Stimulated activated naive CD8-positive, alpha-beta T cell treated with anti-CD3 and anti-CD28 coated beads, Interleukin-15, Interleukin-2, amounts not matched to agents 100 ng/mL and 50 ng/mL, for 24 hours (primary cell): ENCODE results near the gene RBP2.

Experiments used
- H3K27ac Mint-ChIP-seq: one replicate; pipeline ENCODE4 v1.8.0; 2021; ENCODE audit warnings: mild to moderate bottlenecking, mixed read lengths
- H3K27me3 Mint-ChIP-seq: one replicate; pipeline ENCODE4 v1.8.0; 2021; ENCODE audit warnings: mixed read lengths
- H3K36me3 Mint-ChIP-seq: one replicate; pipeline ENCODE4 v1.8.0; 2021; ENCODE audit warnings: low read depth, mixed read lengths
- H3K4me1 Mint-ChIP-seq: one replicate; pipeline ENCODE4 v1.8.0; 2021; ENCODE audit warnings: low read depth, mixed read lengths
- H3K4me3 Mint-ChIP-seq: one replicate; pipeline ENCODE4 v1.8.0; 2021; ENCODE audit warnings: mild to moderate bottlenecking, mixed read lengths
- H3K9me3 Mint-ChIP-seq: one replicate; pipeline ENCODE4 v1.8.0; 2021; ENCODE audit warnings: mixed read lengths

The RBP2 gene

DNA sequence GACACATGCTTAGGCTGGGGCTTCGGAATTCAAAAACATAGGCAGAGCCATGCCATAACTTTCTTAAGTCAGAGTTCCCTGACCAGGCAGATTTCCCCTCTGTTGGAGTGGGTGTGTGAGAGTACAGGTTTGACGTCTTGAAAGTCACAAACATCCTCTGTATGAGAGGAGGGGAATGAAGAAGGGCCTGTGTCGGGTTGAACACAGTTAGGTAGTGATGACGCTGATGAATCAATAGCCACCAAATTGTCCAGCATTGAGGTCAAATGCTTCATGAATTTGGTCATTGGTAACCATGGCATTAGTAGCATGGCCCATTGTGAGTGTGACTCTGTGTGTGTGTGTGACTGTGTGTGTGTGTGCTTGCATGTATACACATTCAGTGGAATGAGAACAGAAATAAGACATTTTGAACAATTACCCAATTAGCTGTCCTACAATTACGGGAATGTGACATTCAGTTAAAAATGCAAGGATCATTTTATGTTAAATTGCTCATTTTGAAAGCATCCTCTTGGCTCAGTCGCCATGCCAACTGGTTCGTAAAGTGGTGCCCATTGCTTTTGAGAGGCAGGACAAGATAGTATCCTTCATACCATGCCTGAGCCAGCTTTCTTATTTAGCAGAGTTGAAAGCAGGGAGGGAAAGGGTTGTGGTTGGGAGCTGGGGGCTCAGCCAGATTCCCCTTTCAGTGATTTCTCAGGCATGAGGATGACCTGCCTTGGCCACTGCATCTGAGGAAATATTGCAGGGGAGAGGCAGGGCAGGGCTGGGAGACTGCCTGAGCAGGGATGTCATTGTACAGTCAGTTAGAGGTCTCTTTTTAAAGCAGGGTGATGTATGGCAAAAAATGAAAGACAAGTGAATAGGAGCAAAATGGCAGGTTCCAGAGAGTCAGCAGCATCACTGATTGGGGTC, 35.4 kb downstream of the RBP2 start:
- H3K4me1 Mint-ChIP-seq = no peaks in the 10 kb centered on the region
- H3K9me3 Mint-ChIP-seq = no peaks in the 10 kb centered on the region
- no peaks in the 10 kb centered on the region for H3K36me3 Mint-ChIP-seq
- no peak overlapping the region for H3K4me3 Mint-ChIP-seq
- no peaks in the 10 kb centered on the region for H3K27me3 Mint-ChIP-seq
- H3K27ac Mint-ChIP-seq = no peak overlapping the region

DNA sequence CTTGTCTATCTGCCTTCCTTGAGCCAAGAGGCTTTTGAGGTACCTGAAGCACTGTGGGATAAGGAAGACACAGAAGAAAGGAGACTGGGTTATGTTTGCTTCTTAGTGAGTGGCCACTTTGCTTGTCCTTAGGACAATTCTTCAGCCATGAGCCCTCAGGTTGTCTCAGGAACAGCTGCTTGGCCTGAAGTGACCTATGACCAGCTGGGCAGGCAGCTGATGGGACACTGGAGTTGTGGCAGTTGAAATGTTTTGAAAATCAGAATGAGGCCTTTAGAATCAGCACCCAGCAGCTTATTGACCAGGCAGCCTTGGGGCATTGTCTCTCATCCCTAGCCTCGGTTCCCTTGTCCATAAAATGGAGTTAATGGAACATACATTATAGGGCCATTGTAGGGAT, 37.0 kb downstream of the RBP2 start:
- H3K4me1 Mint-ChIP-seq = no peaks in the 10 kb centered on the region

DNA sequence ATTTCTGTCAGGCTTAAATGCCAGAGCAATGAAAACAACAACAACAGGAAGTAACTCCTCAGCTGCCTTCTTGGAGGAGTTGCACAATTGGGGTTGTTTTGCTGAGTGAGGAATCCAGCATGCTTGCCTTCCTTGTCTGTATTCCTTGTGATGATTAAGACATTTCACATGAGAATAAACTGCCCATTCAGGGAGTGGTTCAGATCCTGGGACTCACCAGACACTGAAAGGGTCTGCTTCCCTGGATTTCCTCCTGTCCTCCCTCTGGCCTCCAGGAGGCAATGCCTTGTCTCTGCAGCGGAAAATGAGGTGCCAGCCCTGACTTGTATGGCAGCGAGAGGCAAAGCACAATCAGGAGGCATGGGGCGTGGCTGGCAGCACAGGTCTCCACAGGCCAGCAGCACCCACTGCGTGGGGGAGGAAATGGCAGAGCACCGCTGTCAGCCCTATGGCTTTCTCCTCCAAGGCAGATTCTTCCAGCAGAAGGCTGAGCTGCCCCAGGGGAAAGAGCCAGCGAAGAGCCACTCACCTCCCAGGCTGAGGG, 41.5 kb downstream of the RBP2 start:
- H3K27ac Mint-ChIP-seq = no peak overlapping the region
- H3K9me3 Mint-ChIP-seq = no peaks in the 10 kb centered on the region
- no peaks in the 10 kb centered on the region for H3K4me1 Mint-ChIP-seq
- H3K36me3 Mint-ChIP-seq = peaks cover 4% of the 10 kb centered on the region
- no peaks in the 10 kb centered on the region for H3K27me3 Mint-ChIP-seq
- H3K4me3 Mint-ChIP-seq = no peak overlapping the region

More for the DNA sequence above, 37.0 kb downstream of the RBP2 start:
- Mint-ChIP-seq H3K4me3 (no peak overlapping the region), H3K36me3 (no peaks in the 10 kb centered on the region), H3K27me3 (no peaks in the 10 kb centered on the region), H3K9me3 (no peaks in the 10 kb centered on the region), H3K27ac (no peak overlapping the region)

DNA sequence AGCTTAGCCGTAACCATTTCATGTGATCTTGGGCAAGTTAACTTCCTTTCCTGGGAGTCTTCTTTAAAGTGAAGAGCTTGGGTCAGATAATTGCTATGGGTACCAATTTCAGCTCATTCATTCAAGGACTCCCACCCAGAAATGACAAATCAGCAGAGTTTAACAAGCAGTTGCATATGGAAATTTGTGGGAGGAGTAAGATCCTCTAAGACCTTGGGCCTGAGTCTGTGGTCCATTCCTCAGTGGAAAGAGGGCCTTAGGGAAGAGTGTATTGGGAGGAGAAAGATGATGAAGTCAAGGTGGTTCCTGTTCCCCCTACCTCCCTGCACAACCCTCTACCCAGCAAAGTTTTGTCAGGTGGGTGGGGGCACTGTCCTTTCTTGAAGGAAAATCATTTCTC, 42.1 kb downstream of the RBP2 start:
- H3K9me3 Mint-ChIP-seq = no peaks in the 10 kb centered on the region
- no peaks in the 10 kb centered on the region for H3K27me3 Mint-ChIP-seq
- no peak overlapping the region for H3K4me3 Mint-ChIP-seq
- H3K27ac Mint-ChIP-seq = no peak overlapping the region
- H3K36me3 Mint-ChIP-seq = peaks cover 4% of the 10 kb centered on the region
- no peaks in the 10 kb centered on the region for H3K4me1 Mint-ChIP-seq

DNA sequence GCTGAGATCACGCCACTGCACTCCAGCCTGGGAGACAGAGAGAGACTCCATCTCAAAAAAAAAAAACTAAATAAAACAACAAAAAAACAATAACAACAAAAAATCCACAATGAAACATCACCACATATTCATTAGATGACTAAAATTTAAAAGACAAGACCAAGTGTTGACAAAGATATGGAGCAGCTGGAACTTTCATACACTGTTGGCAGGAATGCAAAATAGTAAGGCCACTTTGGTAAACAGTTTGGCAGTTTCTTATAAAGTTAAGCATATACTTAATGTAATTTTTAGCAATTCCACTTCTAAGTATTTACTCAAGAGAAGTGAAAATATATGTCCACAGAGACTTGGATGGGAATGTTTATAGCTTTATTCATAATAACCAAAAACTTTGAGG, 43.2 kb downstream of the RBP2 start:
- no peak overlapping the region for H3K27ac Mint-ChIP-seq
- H3K36me3 Mint-ChIP-seq = peaks cover 4% of the 10 kb centered on the region
- H3K27me3 Mint-ChIP-seq = no peaks in the 10 kb centered on the region
- H3K9me3 Mint-ChIP-seq = no peaks in the 10 kb centered on the region
- no peaks in the 10 kb centered on the region for H3K4me1 Mint-ChIP-seq
- no peak overlapping the region for H3K4me3 Mint-ChIP-seq

DNA sequence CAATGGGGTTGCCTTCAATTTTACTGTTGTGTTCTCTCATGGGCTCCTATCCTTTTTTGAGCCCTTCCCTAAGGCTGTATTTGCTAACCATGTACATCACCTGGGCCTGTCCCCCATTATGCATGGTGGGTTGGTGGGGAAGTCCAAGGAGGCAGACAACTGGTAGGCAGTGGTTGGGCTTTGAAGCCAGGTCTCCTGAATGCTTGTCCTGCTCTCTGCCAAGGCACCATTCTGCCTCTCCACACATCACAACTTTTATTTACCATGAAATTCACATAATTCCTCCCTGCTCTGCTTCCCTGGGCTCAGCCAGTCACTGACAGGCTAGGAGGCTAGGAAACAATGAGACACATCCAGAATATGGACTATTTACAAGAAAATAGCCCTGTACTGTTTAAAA, 45.8 kb downstream of the RBP2 start:
- Mint-ChIP-seq H3K27ac (no peak overlapping the region), H3K9me3 (no peaks in the 10 kb centered on the region), H3K4me3 (no peak overlapping the region), H3K36me3 (peaks cover 4% of the 10 kb centered on the region), H3K27me3 (no peaks in the 10 kb centered on the region), H3K4me1 (no peaks in the 10 kb centered on the region)

DNA sequence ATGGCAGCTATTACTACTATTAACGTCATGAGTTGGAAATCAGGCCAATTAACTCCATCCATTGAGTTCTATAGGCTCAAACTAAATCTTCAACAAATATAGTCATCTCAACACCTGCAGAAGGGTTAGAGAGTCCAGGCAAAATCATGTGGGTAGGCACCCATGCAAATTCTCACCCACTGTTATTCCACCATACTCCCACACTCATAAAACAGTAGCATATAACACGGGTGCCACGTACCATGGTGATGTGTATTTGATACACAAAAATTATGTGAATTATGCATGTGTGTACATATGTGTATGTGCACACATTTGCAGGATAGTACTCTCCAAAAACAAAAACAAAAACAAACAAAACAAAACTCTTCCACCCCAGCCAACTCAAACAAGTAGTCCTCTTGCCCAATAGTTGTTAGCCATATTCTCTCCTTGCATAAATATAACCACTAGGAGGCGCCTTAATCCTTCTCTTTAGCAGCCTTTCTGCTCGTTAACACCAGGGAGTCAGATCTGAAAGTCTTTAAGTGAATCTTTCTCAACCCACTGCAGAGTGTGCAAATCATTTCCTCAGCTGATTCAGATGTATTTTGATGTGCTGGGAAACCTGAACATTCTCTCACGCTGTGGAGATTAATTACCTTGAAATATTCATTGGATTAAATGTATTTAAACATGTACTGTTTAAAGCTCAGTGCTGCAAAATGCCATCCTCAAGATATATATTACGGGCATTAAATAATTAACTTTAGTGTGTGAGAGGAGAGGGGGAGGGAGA, 48.8 kb downstream of the RBP2 start:
- H3K27me3 Mint-ChIP-seq = no peaks in the 10 kb centered on the region
- no peak overlapping the region for H3K4me3 Mint-ChIP-seq
- H3K9me3 Mint-ChIP-seq = no peaks in the 10 kb centered on the region
- peaks cover 9% of the 10 kb centered on the region for H3K36me3 Mint-ChIP-seq
- H3K27ac Mint-ChIP-seq = no peak overlapping the region
- no peaks in the 10 kb centered on the region for H3K4me1 Mint-ChIP-seq

DNA sequence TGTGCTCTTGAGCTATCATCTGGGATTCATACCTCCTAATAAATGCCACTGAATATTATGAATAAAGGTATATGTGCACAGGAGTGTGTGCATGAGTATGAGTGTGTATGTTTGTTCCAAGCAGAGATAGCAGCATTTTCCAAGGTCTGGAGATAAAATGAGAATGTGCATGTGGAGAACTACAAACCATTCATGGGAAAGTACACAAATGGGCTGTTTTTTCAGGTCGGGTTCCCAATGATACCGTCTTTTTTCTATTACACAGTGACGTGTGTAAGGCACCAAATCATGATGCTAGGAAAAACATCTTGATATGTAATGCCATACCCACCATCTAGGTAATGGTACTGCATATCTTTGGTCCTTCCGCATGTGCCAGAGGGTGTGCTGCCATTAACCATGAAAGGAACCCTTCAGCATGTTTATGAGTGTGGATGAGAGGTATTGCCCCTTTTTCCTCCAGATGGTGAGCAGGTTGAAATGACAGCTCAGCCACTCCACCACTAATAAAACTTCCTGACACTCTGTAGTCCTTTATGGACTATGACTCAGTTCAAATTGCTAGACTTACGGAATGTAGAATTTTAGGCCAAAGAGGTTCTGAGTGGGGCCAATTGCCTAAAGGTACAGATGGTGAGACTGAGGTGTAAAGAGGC, 50.4 kb downstream of the RBP2 start:
- Mint-ChIP-seq H3K4me1 (no peaks in the 10 kb centered on the region), H3K27ac (no peak overlapping the region), H3K27me3 (no peaks in the 10 kb centered on the region), H3K9me3 (no peaks in the 10 kb centered on the region), H3K4me3 (no peak overlapping the region), H3K36me3 (peaks cover 5% of the 10 kb centered on the region)

DNA sequence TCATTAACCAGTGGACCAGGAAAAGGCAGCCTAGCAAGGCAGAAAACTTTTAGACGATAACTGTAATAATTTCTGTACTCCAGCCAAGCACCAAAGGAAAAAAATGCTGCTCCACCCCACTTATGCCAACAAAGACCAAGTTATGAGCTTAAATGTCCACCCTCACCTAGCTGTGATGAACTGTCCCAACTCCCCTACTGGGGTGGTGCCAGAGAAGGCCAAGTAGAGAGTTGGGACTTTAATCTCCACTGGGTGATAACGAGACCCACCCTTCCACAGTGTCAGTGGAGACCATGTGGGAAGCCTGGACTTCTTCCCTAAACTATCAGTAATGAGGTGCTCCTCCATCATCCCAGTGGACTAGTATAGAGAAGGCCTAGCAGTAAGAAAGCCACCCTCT, 53.1 kb downstream of the RBP2 start:
- Mint-ChIP-seq H3K27me3 (no peaks in the 10 kb centered on the region), H3K36me3 (peaks cover 5% of the 10 kb centered on the region), H3K27ac (no peak overlapping the region), H3K9me3 (no peaks in the 10 kb centered on the region), H3K4me3 (no peak overlapping the region), H3K4me1 (no peaks in the 10 kb centered on the region)

DNA sequence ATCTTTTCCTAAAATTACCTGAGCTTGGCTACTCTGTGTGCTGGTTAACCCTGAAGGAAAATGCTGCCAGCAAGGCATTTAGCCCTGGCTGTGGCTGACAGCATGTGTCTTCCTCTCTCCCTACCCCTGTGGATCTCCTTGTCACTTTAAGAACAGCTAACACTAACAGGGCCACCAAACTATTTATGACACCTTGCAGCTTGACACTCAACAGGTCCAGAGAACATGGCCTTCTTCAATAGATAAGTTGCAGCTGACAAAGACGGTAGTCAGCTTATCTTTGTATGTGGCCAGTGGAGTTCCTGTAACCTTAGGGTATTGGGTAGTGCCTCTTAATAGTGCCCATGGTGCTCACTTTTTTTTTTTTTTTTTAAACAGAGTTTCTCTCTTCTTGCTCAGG, 54.9 kb downstream of the RBP2 start:
- Mint-ChIP-seq H3K4me3 (no peak overlapping the region), H3K9me3 (peaks cover 13% of the 10 kb centered on the region), H3K4me1 (no peaks in the 10 kb centered on the region), H3K27ac (no peak overlapping the region), H3K36me3 (peaks cover 5% of the 10 kb centered on the region), H3K27me3 (no peaks in the 10 kb centered on the region)

DNA sequence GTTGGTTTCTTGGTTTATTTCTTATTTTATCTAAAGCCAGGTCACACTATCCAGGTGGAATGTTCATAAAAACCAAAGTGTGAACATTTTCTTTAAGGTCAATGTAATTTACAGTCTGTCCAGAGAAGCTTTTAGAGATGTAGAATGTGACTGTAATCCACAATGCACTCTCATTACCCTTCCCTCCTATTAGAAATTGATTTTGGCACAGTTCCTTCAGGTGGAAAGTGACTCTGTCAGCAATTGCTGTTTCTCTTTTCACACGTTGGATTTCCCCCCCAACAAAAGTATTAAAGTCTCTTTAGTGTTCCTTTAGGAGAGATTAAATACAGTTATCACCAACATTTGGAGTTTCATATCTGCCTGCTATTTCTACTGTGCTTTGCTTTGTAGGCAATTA, 55.3 kb downstream of the RBP2 start:
- H3K4me1 Mint-ChIP-seq = no peaks in the 10 kb centered on the region
- H3K27me3 Mint-ChIP-seq = no peaks in the 10 kb centered on the region
- peaks cover 18% of the 10 kb centered on the region for H3K9me3 Mint-ChIP-seq
- H3K36me3 Mint-ChIP-seq = peaks cover 5% of the 10 kb centered on the region
- H3K27ac Mint-ChIP-seq = no peak overlapping the region
- no peak overlapping the region for H3K4me3 Mint-ChIP-seq

DNA sequence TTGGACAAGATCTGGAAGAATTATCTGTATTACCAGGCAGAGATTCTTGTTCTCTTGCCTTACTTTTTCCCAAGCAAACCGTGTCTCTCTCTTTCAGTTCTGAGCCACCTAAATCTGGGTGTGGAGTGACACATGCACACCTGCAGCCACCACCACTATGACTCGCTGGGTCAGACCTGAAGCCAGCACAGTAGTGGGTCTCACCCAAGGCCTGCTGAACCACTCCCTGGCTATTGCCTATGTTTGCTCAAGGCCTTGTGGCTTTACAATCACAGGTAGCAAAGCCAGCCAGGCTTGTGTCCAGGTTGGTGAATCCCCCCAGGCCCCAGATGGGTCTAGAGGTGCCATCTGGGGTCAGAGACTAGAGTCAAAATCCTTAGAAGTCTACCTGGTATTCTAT, 58.2 kb downstream of the RBP2 start:
- Mint-ChIP-seq H3K27me3 (no peaks in the 10 kb centered on the region), H3K9me3 (peaks cover 40% of the 10 kb centered on the region), H3K4me3 (no peak overlapping the region), H3K36me3 (peaks cover 9% of the 10 kb centered on the region), H3K27ac (no peak overlapping the region), H3K4me1 (no peaks in the 10 kb centered on the region)

DNA sequence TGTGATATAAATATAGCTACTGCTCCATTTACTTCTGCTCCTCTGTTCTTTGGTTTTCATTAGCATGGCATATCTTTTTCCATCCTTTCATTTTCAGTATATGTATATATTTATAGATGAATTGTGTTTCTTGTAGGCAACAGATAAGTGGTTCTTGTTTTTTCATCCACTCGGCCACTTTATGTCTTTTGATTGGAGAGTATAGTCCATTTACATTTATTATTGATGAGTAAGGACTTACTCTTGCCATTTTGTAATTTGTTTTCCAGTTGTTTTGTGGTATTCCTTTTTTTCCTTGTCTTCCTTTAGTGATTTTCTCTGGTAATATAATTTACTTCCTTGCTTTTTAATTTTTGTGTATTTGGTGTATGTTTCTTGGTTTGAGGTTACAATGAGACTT, 60.0 kb downstream of the RBP2 start:
- Mint-ChIP-seq H3K36me3 (peaks cover 18% of the 10 kb centered on the region), H3K9me3 (peaks cover 54% of the 10 kb centered on the region)

DNA sequence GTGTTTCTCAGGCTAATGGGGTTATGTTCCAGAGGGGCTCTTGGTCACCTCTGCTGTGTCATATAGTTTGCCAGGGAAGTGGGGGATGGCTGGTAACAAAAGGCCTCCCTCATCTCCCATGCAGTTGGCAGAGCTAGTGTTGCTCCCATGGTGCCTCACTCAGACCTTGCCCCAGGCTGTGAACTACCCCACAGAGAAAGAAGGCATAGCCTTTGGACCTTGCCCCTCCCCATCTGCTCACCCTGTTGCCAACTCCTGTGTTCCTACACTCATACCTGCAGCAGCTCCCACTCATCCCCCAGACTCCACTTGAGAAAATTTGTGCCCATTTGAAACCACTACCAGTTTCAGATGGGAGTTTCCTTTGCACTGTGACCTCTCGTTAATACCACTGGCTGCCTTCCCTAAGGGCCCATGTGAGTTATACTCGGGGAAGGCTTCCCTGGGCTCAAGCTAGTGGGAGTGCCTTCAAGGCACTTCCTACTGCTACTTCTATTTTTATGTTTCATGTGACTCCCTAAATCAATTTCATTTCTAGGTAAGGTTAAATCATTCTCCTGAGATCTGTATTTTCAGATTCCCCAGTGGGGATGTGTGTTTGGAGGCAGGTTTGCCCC, 61.6 kb downstream of the RBP2 start:
- no peak overlapping the region for H3K4me3 Mint-ChIP-seq
- H3K27ac Mint-ChIP-seq = no peak overlapping the region
- peaks cover 18% of the 10 kb centered on the region for H3K36me3 Mint-ChIP-seq
- peaks cover 58% of the 10 kb centered on the region for H3K9me3 Mint-ChIP-seq
- H3K27me3 Mint-ChIP-seq = no peaks in the 10 kb centered on the region
- no peaks in the 10 kb centered on the region for H3K4me1 Mint-ChIP-seq

More for the DNA sequence above, 60.0 kb downstream of the RBP2 start:
- Mint-ChIP-seq H3K27ac (no peak overlapping the region), H3K4me1 (no peaks in the 10 kb centered on the region), H3K27me3 (no peaks in the 10 kb centered on the region), H3K4me3 (no peak overlapping the region)
